Dermis blood vessel endothelial cell (primary cell): ENCODE data around the gene NUDT6. TPM values are rescaled to one million over a fixed set of nuclear protein-coding genes. Genes with fewer than 3 reads are reported as not detected.
"Not testable (repeated sequence)": the region's sequence is repeated elsewhere in the genome, so short reads cannot be mapped to it uniquely, and the experiment has no call there.

ENCODE experiments used
- DNase-seq: peaks from one replicate; pipeline ENCODE4 v3.0.0; 2010
- total RNA-seq: library from RNA; depleted of rRNA; stranded (reverse); fragments of >200 nt; gene quantifications from 2 replicates; pipeline ENCODE4 v1.2.3, GENCODE V29; 2014

The NUDT6 gene, protein sequence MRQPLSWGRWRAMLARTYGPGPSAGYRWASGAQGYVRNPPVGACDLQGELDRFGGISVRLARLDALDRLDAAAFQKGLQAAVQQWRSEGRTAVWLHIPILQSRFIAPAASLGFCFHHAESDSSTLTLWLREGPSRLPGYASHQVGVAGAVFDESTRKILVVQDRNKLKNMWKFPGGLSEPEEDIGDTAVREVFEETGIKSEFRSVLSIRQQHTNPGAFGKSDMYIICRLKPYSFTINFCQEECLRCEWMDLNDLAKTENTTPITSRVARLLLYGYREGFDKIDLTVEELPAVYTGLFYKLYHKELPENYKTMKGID
- 7.4 and 10.0 TPM in 2 replicates for total RNA-seq

DNA sequence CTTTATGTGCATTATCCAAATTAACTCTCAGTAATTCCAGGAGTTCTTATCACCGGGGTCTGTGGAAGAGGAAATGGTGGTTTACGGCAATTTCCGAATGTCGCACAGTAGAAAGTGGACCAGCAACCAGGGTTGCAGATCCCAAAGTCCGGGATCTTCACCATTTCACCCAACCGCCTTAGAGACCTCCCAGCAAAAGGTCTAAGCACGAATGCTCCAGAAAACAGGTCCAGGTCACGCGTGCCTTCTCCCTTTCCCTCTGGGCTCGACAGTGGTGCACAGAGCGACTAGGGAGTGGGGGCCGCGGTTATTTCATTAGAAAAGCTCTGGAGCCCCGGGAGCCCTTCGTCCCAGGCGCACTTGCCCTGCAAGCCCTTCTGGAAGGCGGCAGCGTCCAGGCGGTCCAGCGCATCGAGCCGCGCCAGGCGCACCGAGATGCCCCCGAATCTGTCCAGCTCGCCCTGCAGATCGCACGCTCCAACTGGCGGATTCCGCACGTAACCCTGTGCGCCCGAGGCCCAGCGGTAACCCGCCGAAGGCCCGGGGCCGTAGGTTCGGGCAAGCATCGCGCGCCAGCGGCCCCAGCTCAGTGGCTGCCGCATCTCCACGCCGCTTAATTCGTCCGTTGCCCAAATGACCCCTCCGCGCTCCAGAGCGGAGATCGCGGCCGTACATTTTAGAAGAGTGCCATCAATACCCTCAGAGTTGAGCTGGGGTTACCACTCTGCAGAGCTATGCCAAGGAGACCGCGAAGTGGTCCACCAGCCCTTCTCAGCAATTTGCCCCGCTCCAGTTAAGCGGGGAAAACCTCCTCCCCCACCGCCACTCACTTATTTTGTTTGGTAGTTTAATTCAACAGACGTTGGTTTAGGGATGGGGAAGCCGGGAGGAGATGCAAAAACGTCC lies at the start of gene NUDT6:
NUDT6 (minus strand) TSS at position 627 of the 906 bp plus-strand sequence; CDS start at position 602, 25 bp downstream.
- peak; percentile 74 for DNase-seq

GRCh38 chr4:122968227-122968812 lies 45.9 kb upstream of the NUDT6 start:
- DNase-seq, result no peak

GRCh38 chr4:122967231-122967630 lies 44.8 kb upstream of the NUDT6 start:
- DNase-seq, result no peak

- no peak for DNase-seq
Measured at GRCh38 chr4:122966201-122966600, 43.8 kb upstream of the NUDT6 start.

DNA sequence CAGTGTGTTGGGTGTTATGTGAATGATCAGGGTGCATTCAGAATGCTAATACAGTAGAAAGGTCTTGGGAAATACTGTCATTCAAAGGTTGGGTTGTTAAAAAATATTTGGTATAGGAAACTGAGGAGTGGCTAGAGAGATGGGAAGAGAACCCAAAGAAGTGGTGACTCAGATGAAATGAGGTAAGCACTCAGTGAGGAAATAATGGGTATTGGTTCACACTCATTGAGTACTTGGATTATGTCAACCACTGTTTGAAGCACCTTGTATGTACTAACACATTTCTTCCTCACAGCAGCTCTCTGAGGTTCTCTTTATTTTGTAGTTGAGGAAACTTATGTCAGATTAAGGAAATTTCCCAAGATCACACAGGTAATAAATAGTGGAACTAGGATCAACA lies 40.8 kb upstream of the NUDT6 start:
- DNase-seq, result no peak

- DNase-seq, result no peak
Measured at GRCh38 chr4:122960611-122961000, 38.2 kb upstream of the NUDT6 start.

GRCh38 chr4:122959981-122960610 lies 37.7 kb upstream of the NUDT6 start:
- no peak for DNase-seq

GRCh38 chr4:122959441-122959840 lies 37.0 kb upstream of the NUDT6 start:
- DNase-seq, result peak; percentile 24

DNA sequence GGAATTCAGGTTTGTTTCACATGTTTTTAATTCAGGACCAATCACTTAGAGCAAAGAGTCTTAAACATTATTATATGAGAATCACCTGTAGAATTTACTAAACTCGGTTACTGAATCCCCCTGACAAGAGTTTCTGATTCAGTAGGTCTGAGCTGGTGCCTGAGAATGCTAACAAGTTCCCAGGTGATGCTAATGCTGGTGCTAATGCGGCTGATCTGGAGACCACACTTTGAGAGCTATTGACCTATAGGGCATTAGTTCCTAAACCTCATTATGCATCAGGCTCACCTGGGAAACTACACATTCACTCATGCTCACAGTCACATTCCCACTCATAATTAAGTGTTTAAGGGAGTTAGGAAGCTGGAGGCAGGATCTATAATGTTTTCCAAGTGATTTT lies 36.1 kb upstream of the NUDT6 start:
- DNase-seq, result no peak

GRCh38 chr4:122953924-122954323 lies 31.5 kb upstream of the NUDT6 start:
- DNase-seq, result no peak

DNA sequence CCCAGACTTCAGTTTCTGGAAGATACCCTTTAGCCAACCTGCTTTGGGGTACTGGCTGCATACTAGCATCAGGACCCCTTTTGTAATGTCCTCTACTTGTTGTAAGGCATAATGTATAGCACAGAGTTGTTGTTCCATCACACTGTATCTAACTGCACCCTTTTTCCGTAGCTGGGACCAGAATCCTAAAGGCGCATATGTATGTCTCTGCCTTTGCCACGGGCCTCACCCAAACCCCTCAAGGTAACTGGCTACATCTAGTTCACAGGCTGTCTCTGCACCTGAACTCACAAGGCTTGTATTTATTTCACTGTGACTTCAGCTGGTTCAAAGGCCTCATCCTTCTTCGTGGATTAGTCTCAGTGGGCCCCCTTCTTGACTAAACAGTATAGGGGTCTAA lies 29.6 kb upstream of the NUDT6 start:
- DNase-seq, result no peak

DNA sequence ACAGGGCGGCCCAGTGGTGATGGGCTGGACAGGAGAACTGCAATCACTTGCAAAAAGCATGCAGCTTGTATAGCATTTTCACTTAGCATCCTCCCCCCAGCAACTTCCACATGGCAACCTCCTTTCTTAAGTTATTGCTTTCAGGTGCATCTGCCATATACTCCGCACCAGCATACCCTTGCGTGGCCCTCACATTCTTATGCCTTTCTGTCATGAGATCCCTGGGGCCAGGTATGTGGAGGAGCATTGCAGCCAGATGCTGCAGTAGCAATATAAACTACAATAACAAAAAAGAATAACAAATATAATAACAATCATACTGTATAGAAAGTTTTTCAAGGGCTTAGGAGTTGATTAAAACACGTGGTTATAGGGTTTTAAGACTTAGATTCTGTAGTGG lies 26.3 kb upstream of the NUDT6 start:
- DNase-seq, result no peak

- no peak for DNase-seq
Measured at GRCh38 chr4:122946142-122946541, 23.7 kb upstream of the NUDT6 start.

DNA sequence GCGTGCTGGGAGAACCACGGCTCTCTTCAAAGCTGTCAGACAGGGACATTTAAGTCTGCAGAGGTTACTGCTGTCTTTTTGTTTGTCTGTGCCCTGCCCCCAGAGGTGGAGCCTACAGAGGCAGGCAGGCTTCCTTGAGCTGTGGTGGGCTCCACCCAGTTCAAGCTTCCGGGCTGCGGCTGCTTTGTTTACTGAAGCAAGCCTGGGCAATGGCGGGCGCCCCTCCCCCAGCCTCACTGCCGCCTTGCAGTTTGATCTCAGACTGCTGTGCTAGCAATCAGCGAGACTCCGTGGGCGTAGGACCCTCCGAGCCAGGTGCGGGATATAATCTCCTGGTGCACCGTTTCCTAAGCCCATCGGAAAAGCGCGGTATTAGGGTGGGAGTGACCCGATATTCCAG lies 22.7 kb upstream of the NUDT6 start:
- not testable (repeated sequence) for DNase-seq

GRCh38 chr4:122932763-122933162 lies 10.4 kb upstream of the NUDT6 start:
- no peak for DNase-seq

- peak; percentile 48 for DNase-seq
Measured at GRCh38 chr4:122930862-122931261, 8.5 kb upstream of the NUDT6 start.

GRCh38 chr4:122928930-122929329 lies 6.5 kb upstream of the NUDT6 start:
- no peak for DNase-seq

- peak; percentile 92 for DNase-seq
Measured at GRCh38 chr4:122922877-122923511, 597 bp upstream of the NUDT6 start.

DNA sequence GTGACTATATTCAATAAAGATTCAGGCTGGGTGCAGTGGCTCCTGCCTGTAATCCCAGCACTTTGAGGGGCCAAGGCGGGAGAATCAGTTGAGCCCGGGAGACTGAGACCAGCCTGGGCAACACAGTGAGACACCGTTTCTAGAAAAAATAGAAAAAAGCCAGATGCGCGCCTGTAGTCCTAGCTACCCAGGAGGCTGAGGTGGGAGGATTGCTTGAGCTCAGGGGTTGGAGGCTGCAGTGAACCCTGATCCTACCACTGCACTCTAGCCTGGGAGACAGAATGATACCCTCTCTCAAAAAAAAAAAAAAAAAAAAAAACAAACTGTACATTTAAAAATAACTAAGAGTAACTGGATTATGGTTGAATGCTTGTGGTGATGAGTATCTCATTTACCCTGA lies 1.1 kb downstream of the NUDT6 start:
- no peak for DNase-seq

- no peak for DNase-seq
Measured at GRCh38 chr4:122920473-122920872, 1.9 kb downstream of the NUDT6 start.

GRCh38 chr4:122917731-122918130 lies 4.7 kb downstream of the NUDT6 start:
- peak; percentile 86 for DNase-seq

- peak; percentile 29 for DNase-seq
Measured at GRCh38 chr4:122914938-122915337, 7.5 kb downstream of the NUDT6 start.
